Stimulated activated CD8-positive, alpha-beta memory T cell treated with anti-CD3 and anti-CD28 coated beads, Interleukin-7, amount 100 ng/mL, for 4 hours (primary cell): ENCODE data around the gene CREB5.
"Not testable (repeated sequence)": the region's sequence is repeated elsewhere in the genome, so short reads cannot be mapped to it uniquely, and the experiment has no call there.

Experiments
- DNase-seq, 2 donors: peaks; one replicate each; pipeline ENCODE4 v3.0.0-alpha.2; 2020; ENCODE audit warnings: low read depth in 2 of 2

Gene CREB5

DNA sequence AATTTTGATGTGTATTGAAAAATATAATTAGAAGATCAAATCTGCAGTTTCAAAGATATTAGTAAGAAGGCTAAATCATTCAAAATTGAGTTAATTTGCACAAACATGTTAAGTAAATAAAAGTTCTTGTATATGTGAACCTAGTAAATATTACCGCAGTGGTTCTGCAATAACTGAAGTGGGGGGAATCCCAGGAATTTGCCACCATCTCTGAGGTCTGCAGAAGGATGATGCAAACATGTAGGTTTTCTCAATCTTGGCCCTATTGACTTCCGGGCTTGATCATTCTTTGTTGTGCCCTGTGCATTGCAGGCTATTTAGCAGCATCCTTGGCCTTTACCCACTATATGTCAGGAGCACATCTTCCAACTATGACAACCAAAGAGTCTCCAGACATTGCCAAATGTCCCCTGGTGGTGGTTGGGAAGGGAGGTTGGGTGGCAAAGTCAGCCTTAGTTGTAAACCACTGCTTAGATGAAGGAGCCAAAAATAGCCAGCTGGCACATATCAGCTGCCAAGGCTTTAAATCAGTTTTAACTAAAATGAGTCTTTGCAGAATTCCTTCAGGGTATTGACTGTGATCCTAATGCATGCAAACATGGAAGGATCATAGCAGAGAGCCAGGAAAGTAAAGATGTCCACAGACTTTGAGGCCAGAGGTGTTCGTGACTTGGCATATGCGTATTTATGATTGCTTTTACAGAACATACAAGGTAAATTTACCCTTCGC, 399.5 kb downstream of the CREB5 start:
- no peak for DNase-seq

DNA sequence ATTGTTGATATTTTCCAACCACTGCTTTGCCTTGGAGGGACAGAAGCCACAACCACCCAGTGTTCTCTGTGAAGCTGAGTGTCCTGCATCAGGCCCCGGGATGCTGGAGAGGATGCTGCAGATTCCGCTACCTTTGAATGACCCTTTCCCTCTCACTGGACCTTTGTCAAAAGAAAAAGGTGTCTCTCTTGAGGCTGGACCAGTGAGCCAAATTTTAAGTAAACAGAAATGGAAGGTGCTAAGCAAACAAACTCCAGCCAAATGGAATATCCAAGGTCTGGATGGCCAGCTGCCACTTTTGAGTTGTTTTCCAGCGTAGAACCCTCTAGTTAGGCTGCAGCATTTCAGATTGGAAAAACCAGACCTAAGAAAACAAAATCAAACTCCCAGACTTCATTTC, 400.3 kb downstream of the CREB5 start:
- no peak for DNase-seq

GRCh38 chr7:28813243-28813962, 401.1 kb downstream of the CREB5 start:
- DNase-seq, result no peak

DNA sequence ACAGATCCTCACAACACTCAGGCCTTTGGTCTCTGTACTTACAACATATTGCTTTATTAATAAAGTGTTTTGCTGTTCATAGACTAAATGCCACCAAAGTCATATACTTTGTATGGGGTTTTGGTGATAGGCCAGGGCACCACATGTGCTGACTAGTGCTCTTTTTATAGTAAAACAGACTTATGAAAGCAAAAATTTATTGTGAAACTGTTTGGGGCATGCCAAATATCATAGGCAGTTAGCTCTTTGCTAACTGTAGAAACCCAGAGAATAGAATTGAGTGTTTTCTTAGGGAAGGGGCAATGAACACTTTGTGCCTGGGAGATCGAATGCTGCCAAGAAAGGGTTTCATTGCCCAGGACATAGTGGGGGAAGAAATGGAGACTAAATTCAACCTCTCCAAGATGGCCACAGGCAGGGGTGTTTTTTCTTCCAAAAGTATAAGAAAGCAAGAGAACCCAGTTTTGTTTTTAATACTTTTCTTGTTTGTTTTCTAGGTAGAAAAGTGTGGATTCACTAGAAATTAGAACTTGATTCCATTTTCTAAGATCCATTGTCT, 403.1 kb downstream of the CREB5 start:
- DNase-seq, result no peak

DNA sequence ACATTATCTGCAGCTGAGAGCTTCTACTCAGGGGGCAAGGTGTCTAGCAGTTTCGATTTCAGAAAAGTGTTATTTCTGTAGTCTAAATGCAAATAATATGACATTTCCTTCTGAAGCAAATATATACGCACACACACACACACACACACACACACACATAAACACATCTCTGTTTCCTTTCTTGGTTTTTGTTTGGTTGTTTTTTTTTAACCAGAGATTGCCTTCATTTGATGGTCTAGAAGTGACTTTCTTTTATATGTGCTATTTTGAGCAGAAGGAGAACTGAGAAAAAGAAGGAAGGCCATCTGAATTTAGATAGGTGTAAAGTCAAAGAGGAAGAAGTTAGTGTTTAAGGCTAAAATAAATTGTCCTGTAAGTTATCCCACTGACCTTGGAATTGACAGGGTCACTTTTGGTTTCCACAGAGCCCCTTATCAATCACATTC, 403.6 kb downstream of the CREB5 start:
- DNase-seq, result no peak

GRCh38 chr7:28818996-28819395, 406.7 kb downstream of the CREB5 start:
- DNase-seq, result no peak

DNA sequence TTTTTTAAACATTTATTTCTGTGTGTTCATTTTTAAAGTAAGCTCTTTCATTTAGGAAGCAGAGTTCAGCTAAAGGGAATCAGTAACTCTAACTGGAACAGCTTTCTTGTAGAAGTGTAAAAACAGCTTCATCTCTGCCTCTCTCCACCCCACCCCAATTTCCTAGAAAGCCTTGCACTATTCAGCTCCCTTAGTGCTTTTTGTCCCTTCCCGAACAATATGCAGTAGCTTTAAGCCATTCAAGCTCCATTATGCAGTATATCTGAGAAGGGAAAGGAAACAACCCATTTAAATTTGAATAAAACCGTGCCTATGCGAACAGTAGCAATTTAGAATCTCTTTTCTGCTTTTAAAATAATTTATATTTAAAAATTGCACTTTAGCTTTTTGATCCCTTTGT, 411.3 kb downstream of the CREB5 start:
- DNase-seq, result no peak

DNA sequence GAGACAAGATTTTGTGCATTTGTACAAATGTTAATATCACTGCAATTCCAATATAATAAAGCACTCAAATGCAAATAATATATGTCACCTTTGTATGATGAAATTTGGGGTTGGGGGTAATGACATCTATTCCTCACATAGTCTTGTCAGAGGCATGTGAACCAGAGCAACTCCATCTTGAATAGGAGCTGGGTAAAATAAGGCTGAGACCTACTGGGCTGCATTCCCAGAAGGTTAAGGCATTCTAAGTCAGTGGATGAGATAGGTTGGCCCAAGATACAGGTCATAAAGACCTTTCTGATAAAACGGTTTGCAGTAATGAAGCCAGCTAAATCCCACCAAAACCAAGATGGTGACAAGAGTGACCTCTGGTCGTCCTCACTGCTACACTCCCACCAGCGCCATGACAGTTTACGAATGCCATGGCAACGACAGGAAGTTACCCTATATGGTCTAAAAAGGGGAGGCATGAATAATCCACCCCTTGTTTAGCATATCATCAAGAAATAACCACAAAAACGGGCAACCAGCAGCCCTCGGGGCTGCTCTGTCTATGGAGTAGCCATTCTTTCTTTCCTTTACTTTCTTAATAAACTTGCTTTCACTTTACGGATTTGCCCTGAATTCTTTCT, 413.6 kb downstream of the CREB5 start:
- not testable (repeated sequence) for DNase-seq

DNA sequence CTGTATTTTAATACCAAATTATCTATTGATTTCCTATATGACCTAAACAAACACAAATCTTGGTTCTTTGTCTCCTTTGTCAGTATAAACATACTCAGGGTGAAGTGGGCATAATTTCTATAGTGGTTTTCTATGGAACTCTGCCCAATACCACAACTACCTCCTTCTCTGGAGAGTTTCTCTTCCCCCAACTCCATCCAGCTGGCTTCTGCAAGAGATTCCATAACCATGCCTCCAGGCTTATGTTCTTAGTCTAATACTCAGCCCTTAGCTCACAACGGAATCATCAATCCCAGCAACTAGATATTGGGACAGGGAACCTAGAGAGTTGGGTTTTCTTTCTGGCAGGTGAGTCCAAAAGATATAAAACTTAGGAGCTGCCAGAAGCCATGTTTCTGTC, 418.5 kb downstream of the CREB5 start:
- DNase-seq, result no peak

GRCh38 chr7:28832669-28833068, 420.4 kb downstream of the CREB5 start:
- no peak for DNase-seq

DNA sequence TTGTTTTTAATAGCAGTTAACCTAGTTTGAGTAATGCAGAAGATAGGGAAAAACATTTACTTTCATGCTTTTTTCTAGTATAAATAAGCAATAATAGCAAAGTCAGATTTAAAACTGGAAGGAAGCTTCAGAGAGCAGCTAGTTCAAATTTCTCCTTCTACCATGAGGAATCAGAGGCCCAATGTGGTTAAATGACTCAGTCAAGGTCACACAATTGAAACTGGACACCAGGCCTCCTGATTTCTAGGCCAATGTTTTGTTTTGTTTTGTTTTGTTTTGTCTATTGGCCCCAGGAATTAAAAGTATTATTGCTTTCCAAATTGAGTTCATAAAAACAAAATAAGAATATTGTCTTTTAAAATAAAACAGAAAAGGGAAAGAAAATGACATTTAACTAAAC, 423.5 kb downstream of the CREB5 start:
- DNase-seq, result no peak

- DNase-seq, result no peak
Measured at GRCh38 chr7:28836716-28837115, 424.4 kb downstream of the CREB5 start.

- no peak for DNase-seq
Measured at GRCh38 chr7:28837216-28837615, 424.9 kb downstream of the CREB5 start.

GRCh38 chr7:28840592-28840995, 428.3 kb downstream of the CREB5 start:
- no peak for DNase-seq

GRCh38 chr7:28841766-28842165, 429.4 kb downstream of the CREB5 start:
- DNase-seq, result no peak

DNA sequence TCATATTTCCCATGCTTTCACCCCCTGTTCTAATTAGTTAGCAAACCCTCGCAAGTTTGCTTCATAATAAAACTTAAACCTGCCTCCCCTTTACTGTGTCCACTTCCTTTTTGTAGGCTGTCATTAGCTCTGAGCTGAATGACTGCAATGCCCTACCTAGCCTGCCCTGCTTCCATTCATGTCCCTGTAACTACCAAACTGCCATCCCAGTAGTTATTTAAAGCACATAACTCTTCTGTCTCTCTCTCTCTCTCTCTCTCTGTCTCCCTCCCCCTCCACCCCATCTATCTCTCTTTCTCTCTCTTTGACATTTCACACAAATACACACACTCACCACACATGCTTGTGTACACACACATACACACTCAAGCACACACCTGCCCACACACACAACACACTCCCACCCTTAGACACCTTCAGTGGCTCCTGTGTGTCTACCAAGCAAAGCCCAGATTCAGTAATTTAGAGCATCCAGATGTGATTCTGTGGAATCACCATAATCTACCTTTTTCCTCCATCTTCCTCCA, 430.5 kb downstream of the CREB5 start:
- no peak for DNase-seq

DNA sequence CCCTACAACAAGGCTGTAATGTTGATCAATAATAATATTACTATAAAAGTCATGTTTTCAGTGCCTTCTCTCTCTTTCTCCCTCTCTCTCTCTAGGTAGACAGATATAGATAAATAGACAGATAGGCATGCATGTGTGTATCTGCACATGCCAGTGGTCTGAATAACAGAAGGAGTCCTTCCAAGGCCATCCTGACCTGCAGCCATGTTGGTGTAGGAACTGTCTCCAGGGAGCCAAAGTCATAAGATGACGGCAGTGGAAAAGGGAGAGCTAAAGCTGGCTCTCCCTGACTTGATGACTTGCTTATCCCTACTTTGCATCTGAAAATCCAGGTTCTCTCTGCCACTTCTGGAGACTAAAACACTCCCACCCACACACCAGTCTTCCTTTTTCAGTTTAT, 432.8 kb downstream of the CREB5 start:
- no peak for DNase-seq

DNA sequence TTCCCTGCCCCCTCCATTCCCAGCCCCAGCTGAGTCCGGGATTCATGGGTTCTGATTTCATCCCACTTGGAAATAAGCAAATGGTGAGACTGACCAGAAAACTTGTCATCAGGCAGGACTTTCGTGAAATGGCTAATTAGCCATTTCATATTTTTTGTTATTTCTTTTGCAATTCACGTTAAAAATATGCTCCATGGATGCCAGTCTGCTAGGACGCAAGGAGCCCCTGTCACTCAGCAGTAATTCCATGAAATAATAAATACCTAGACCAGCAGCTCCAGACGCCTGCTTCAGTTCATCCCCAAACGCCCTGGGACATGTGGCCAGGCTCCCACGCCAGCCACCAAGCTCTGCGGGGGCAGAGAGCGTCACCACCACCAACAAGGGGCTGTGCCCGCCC, 434.9 kb downstream of the CREB5 start:
- DNase-seq, result no peak

DNA sequence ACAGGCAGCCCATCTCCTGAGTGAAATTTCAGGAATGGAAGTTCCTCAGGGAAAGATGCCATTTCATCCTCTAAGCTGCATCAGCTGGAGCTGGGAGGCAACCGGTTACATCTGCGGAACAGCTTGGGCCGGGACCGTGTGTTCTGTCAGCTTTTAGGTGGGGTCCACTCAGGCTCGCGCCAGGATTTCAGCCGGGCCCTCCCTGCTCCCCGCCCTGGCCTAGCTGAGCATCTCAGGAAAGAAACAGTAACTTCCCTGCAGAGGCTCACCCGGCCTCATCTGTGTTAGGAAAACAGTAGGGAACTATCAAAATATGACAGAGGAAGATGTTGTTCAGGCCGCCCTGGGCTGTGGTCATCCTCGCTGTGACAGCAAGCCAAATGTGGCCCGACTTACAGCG, 435.4 kb downstream of the CREB5 start:
- DNase-seq, result no peak

DNA sequence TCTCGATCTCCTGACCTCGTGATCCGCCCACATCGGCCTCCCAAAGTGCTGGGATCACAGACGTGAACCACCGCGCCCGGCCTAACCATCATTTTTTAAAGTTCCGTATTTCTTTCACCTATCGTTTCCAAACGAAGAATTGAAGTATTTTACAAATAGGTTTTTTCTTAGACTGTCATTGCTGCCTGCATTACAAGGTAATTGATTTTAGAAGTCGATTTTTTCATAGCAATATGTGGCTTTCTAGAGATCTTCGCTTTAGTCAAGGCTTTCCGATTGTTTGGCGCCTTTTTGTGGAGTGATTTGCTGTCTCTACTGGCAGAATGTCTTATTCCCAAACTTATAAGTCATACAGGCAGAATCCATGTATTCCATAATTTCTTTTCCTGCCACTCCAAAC, 436.6 kb downstream of the CREB5 start:
- DNase-seq, result no peak

DNA sequence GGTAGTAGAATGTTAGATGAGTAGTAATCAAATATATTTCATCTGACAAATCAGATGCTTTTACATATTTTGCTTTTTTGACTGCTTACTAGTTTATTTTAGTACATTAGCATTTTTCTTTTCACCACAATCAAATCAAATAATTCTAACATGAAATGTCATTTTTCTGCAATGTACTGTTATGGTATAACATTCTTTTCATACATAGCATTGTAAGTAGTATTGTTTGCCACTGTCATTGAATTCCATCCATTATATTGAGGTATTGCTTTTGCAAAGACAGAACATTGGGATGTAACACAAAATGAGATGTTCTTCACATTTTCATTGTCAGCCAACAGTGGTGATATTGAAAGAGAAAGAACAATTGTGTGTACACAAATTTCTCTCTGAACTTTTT, 438.4 kb downstream of the CREB5 start:
- no peak for DNase-seq

DNA sequence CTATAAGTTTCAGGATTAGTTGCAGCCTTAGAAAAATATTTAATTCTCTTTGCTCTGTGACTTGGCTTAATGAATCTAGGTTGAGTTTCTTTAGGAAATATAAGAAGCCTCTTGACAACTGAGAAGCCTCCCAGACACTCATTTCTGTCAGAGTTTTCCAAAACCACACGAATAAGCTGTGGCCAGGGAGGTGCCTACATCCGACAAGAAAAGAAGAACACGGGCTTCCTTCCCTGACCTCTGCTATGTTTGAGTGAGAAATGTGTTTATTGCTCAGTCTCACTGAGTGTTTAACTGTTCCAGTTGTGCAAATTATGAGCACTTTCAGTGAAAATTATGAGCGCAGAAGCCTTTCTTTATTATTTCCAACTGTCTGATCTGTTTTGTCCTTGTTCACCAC, 440.8 kb downstream of the CREB5 start:
- DNase-seq, result no peak
